Astrocyte (in vitro differentiated cells and primary cell): ENCODE measurements around the gene UBASH3A. TPM values are rescaled to one million over a fixed set of nuclear protein-coding genes. Genes with fewer than 3 reads are reported as not detected.

Experiments
- DNase-seq: peaks from one replicate; pipeline ENCODE4 v3.0.0-alpha.2; 2010; ENCODE audit warnings: low read depth
- FAIRE-seq: peaks from 2 replicates; lab custom pipeline; 2011; peaks lifted over from hg19 to GRCh38; lab: Jason Lieb, UNC
- H2AFZ ChIP-seq: 2 replicates; pipeline ENCODE4 v1.6.0; 2012; ENCODE audit warnings: low read depth, low read length, inconsistent platforms
- H3K27ac ChIP-seq: 2 replicates; pipeline ENCODE4 v1.5.1; 2011; ENCODE audit warnings: low read depth, low read length, inconsistent platforms
- H3K27me3 ChIP-seq: 2 replicates; pipeline ENCODE4 v1.6.0; 2011; ENCODE audit warnings: low read length, inconsistent platforms; ENCODE audit not compliant: insufficient read depth
- H3K36me3 ChIP-seq: 2 replicates; pipeline ENCODE4 v1.5.1; 2011; ENCODE audit warnings: low read length, inconsistent platforms; ENCODE audit not compliant: insufficient read depth
- H3K4me1 ChIP-seq: 2 replicates; pipeline ENCODE4 v1.5.1; 2011; ENCODE audit warnings: low read length, inconsistent platforms; ENCODE audit not compliant: insufficient read depth
- H3K4me2 ChIP-seq: 2 replicates; pipeline ENCODE4 v1.6.0; 2012; ENCODE audit warnings: low read length, inconsistent platforms
- H3K4me3 ChIP-seq: 2 replicates; pipeline ENCODE4 v1.5.1; 2011; ENCODE audit warnings: low read depth, mild to moderate bottlenecking, low read length, inconsistent platforms; ENCODE audit not compliant: insufficient read depth
- H3K79me2 ChIP-seq: 2 replicates; pipeline ENCODE4 v1.6.0; 2012; ENCODE audit warnings: mild to moderate bottlenecking, low read length, inconsistent platforms; ENCODE audit not compliant: insufficient read depth
- H3K9ac ChIP-seq: 2 replicates; pipeline ENCODE4 v1.6.0; 2012; ENCODE audit warnings: mild to moderate bottlenecking, low read length, inconsistent platforms
- H3K9me3 ChIP-seq: 2 replicates; pipeline ENCODE4 v1.5.1; 2012; ENCODE audit warnings: low read depth, mild to moderate bottlenecking, low read length, inconsistent platforms; ENCODE audit not compliant: insufficient read depth
- H4K20me1 ChIP-seq: 2 replicates; pipeline ENCODE4 v1.6.0; 2012; ENCODE audit warnings: low read length, inconsistent platforms; ENCODE audit not compliant: insufficient read depth
- H3K27ac Mint-ChIP-seq: one replicate; pipeline ENCODE4 v1.8.0; 2021; ENCODE audit warnings: mild to moderate bottlenecking, mixed read lengths; ENCODE audit not compliant: unreplicated experiment
- H3K27me3 Mint-ChIP-seq: one replicate; pipeline ENCODE4 v1.8.0; 2021; ENCODE audit warnings: low read depth, mixed read lengths; ENCODE audit not compliant: unreplicated experiment
- H3K36me3 Mint-ChIP-seq: one replicate; pipeline ENCODE4 v1.8.0; 2021; ENCODE audit warnings: low read depth, mixed read lengths; ENCODE audit not compliant: unreplicated experiment
- H3K4me1 Mint-ChIP-seq: one replicate; pipeline ENCODE4 v1.8.0; 2021; ENCODE audit warnings: low read depth, mixed read lengths; ENCODE audit not compliant: unreplicated experiment
- H3K4me3 Mint-ChIP-seq: one replicate; pipeline ENCODE4 v1.8.0; 2021; ENCODE audit warnings: mild to moderate bottlenecking, moderate library complexity, mixed read lengths; ENCODE audit not compliant: unreplicated experiment
- H3K9me3 Mint-ChIP-seq: one replicate; pipeline ENCODE4 v1.8.0; 2021; ENCODE audit warnings: mild to moderate bottlenecking, mixed read lengths; ENCODE audit not compliant: unreplicated experiment
- CTCF ChIP-seq: IDR thresholded peaks from 2 replicates; pipeline ENCODE4 v1.5.1; 2011; ENCODE audit warnings: low read depth, mild to moderate bottlenecking, inconsistent platforms, low read length, moderate library complexity; ENCODE audit not compliant: insufficient read depth
- EZH2 ChIP-seq: IDR thresholded peaks from 2 replicates; pipeline ENCODE4 v1.6.1; 2012; ENCODE audit warnings: mild to moderate bottlenecking, low read length, inconsistent platforms; ENCODE audit not compliant: insufficient read depth
- total RNA-seq: library from RNA; stranded (reverse); gene quantifications from 2 replicates; pipeline ENCODE4 v1.2.1, GENCODE V29; 2021

The UBASH3A gene
- total RNA-seq, 1 donor from 2014 or later: not detected

GRCh38 chr21:42365770-42366169 lies 37.9 kb upstream of the UBASH3A start:
- no peaks in the 10 kb centered on the region for H3K36me3 ChIP-seq
- no peak overlapping the region for H3K4me3 Mint-ChIP-seq
- no peak overlapping the region for H3K4me2 ChIP-seq
- H3K4me1 ChIP-seq: no peaks in the 10 kb centered on the region
- no peak overlapping the region for H3K9ac ChIP-seq
- no peaks in the 10 kb centered on the region for H3K79me2 ChIP-seq
- H3K36me3 Mint-ChIP-seq: no peaks in the 10 kb centered on the region
- no peak overlapping the region for H3K27ac Mint-ChIP-seq
- H2AFZ ChIP-seq: no peak overlapping the region
- H3K4me3 ChIP-seq: no peak overlapping the region
- DNase-seq: no peak
- H3K4me1 Mint-ChIP-seq: no peaks in the 10 kb centered on the region
- H3K9me3 ChIP-seq: no peaks in the 10 kb centered on the region
- H4K20me1 ChIP-seq: no peaks in the 10 kb centered on the region
- H3K27ac ChIP-seq: no peak overlapping the region
- H3K27me3 Mint-ChIP-seq: peaks cover 35% of the 10 kb centered on the region
- TF ChIP-seq CTCF: no peak
- no peak for TF ChIP-seq EZH2
- H3K9me3 Mint-ChIP-seq: no peaks in the 10 kb centered on the region
- no peak for FAIRE-seq
- H3K27me3 ChIP-seq: no peaks in the 10 kb centered on the region

- H3K4me3 Mint-ChIP-seq: no peak within 1 kb of the TSS
- peak; percentile 2 for DNase-seq
- H4K20me1 ChIP-seq: no peaks in the 10 kb centered on the region
- peaks cover 2% of the 10 kb centered on the region for H3K9me3 Mint-ChIP-seq
- peaks cover 42% of the 10 kb centered on the region for H3K27me3 Mint-ChIP-seq
- no peaks in the 10 kb centered on the region for H3K36me3 ChIP-seq
- TF ChIP-seq CTCF (no peak), EZH2 (no peak)
- no peaks in the 10 kb centered on the region for H3K4me1 Mint-ChIP-seq
- no peak within 1 kb of the TSS for H2AFZ ChIP-seq
- no peak within 1 kb of the TSS for H3K27ac ChIP-seq
- no peaks in the 10 kb centered on the region for H3K27me3 ChIP-seq
- no peak for FAIRE-seq
- H3K27ac Mint-ChIP-seq: no peak within 1 kb of the TSS
- no peaks in the 10 kb centered on the region for H3K9me3 ChIP-seq
- H3K36me3 Mint-ChIP-seq: no peaks in the 10 kb centered on the region
- no peak within 1 kb of the TSS for H3K4me3 ChIP-seq
- no peak within 1 kb of the TSS for H3K4me2 ChIP-seq
- H3K79me2 ChIP-seq: no peaks in the 10 kb centered on the region
- H3K4me1 ChIP-seq: no peaks in the 10 kb centered on the region
- H3K9ac ChIP-seq: no peak within 1 kb of the TSS
These were observed 37.3 kb upstream of the UBASH3A start, which contains the start of gene TFF1 for GRCh38 chr21:42366292-42367010. Gene TFF1, minus strand, starts transcription at chr21:42366535. Its CDS starts 40 bp downstream, at chr21:42366495.
